ENCODE results near the gene GPRC5C. TPM values are rescaled to one million over a fixed set of nuclear protein-coding genes. Genes with fewer than 3 reads are reported as not detected.
"Not testable (repeated sequence)": the region's sequence is repeated elsewhere in the genome, so short reads cannot be mapped to it uniquely, and the experiment has no call there.

Gene GPRC5C
- total and polyA plus RNA-seq, 8 donors: 38.2 to 106 (median 49.9) TPM

- ATAC-seq (no peak), FAIRE-seq (no peak), DNase-seq (no peak)
- no peaks in the 10 kb centered on the region for H3K27me3 ChIP-seq
- H3K36me3 ChIP-seq: no peaks in the 10 kb centered on the region
- no peak for TF ChIP-seq CTCF (IDR thresholded peaks at IDR 0.05)
- no peaks in the 10 kb centered on the region for H3K9me3 ChIP-seq
- no peak overlapping the region for H3K27ac ChIP-seq
- WGBS, 2 donors: 55 to 63% methylated on average over 7 of the region's 7 CpGs
- no peaks in the 10 kb centered on the region for H3K4me1 ChIP-seq
- intact Hi-C loops (cut with DNase I): no loop called here
- no peak overlapping the region for H3K4me3 ChIP-seq
These were observed 49.7 kb downstream of the GPRC5C start for GRCh38 chr17:74481621-74482020.

GRCh38 chr17:74484066-74484465 is 52.2 kb downstream of the GPRC5C start:
- no peak for DNase-seq
- TF ChIP-seq CTCF (IDR thresholded peaks at IDR 0.05): no peak

GRCh38 chr17:74485022-74485743 is 53.3 kb downstream of the GPRC5C start:
- ATAC-seq: no peak
- Histone ChIP-seq H3K4me3 (no peak overlapping the region), H3K4me1 (no peaks in the 10 kb centered on the region), H3K9me3 (no peaks in the 10 kb centered on the region), H3K27me3 (no peaks in the 10 kb centered on the region), H3K36me3 (no peaks in the 10 kb centered on the region), H3K27ac (no peak overlapping the region)
- FAIRE-seq: no peak
- no peak for TF ChIP-seq CTCF (IDR thresholded peaks at IDR 0.05)
- DNase-seq: no peak
- intact Hi-C loops (cut with DNase I): no loop called here
- WGBS, 2 donors: 52 to 60% methylated on average over 9 of the region's 9 CpGs

More at GRCh38 chr17:74484066-74484465, 52.2 kb downstream of the GPRC5C start:
- Histone ChIP-seq H3K27ac (no peak overlapping the region), H3K36me3 (no peaks in the 10 kb centered on the region), H3K27me3 (no peaks in the 10 kb centered on the region), H3K4me1 (no peaks in the 10 kb centered on the region), H3K4me3 (no peak overlapping the region), H3K9me3 (no peaks in the 10 kb centered on the region)
- intact Hi-C loops (cut with DNase I): no loop called here
- no peak for ATAC-seq
- no peak for FAIRE-seq
- 58 to 66% methylated on average over 9 of the region's 9 CpGs for WGBS, 2 donors

GRCh38 chr17:74485841-74486240 is 54.0 kb downstream of the GPRC5C start:
- Histone ChIP-seq H3K36me3 (no peaks in the 10 kb centered on the region), H3K27me3 (no peaks in the 10 kb centered on the region), H3K4me1 (no peaks in the 10 kb centered on the region), H3K4me3 (no peak overlapping the region), H3K9me3 (no peaks in the 10 kb centered on the region), H3K27ac (no peak overlapping the region)
- DNase-seq (no peak), FAIRE-seq (no peak), ATAC-seq (no peak)
- WGBS, 2 donors: 71 to 92% methylated on average over 5 of the region's 5 CpGs
- intact Hi-C loops (cut with DNase I): no loop called here
- no peak for TF ChIP-seq CTCF (IDR thresholded peaks at IDR 0.05)

GRCh38 chr17:74488276-74488675 is 56.4 kb downstream of the GPRC5C start:
- H3K27ac ChIP-seq; intact Hi-C loops (cut with DNase I); ATAC-seq; H3K9me3 ChIP-seq; DNase-seq; H3K4me3 ChIP-seq; H3K4me1 ChIP-seq; H3K36me3 ChIP-seq; FAIRE-seq; H3K27me3 ChIP-seq: not testable (repeated sequence)
- 88 to 94% methylated on average over 4 of the region's 4 CpGs for WGBS, 2 donors
